CD4-positive, CD25-positive, alpha-beta regulatory T cell (primary cell): Measurements from ENCODE around the gene RAB22A. TPM values are rescaled to one million over a fixed set of nuclear protein-coding genes. Genes with fewer than 3 reads are reported as not detected.

Experiments
- ATAC-seq, 2 donors: fragments of 150-1000 bp; cut with Tn5 transposase; one replicate each; pipeline ENCODE4 v1.10.0; 2021; ENCODE audit warnings: low read depth in 2 of 2, moderate number of reproducible peaks in 2 of 2, moderate library complexity in 1 of 2
- DNase-seq, 3 donors: peaks; one replicate each; pipeline versions ENCODE4 v3.0.0 to v3.0.0-alpha.2; 2012 to 2022; ENCODE audit warnings: mixed read lengths in 1 of 3
- H3K27ac ChIP-seq: one replicate; pipeline ENCODE4 v1.7.0; 2013; ENCODE audit warnings: mild to moderate bottlenecking, low read length; ENCODE audit not compliant: insufficient read depth, poor library complexity, severe bottlenecking
- H3K27me3 ChIP-seq: one replicate; pipeline ENCODE4 v1.7.0; 2013; ENCODE audit warnings: low read length; ENCODE audit not compliant: control insufficient read depth, insufficient read depth
- H3K36me3 ChIP-seq: one replicate; pipeline ENCODE4 v1.7.0; 2013; ENCODE audit warnings: mild to moderate bottlenecking, low read length, moderate library complexity; ENCODE audit not compliant: control insufficient read depth, insufficient read depth
- H3K4me1 ChIP-seq: 2 replicates; pipeline ENCODE4 v1.7.0; 2013; ENCODE audit warnings: mild to moderate bottlenecking, low read length; ENCODE audit not compliant: insufficient read depth, control insufficient read depth, poor library complexity, severe bottlenecking
- H3K4me3 ChIP-seq: one replicate; pipeline ENCODE4 v1.7.0; 2013; ENCODE audit warnings: low read depth, mild to moderate bottlenecking, low read length, moderate library complexity
- H3K9me3 ChIP-seq, 2 experiments: 1 replicate in 1 of 2; 2 replicates in 1 of 2; pipeline ENCODE4 v1.7.0; 2013; ENCODE audit warnings: low read length in 2 of 2, mild to moderate bottlenecking in 1 of 2, moderate library complexity in 1 of 2; ENCODE audit not compliant: control insufficient read depth in 2 of 2
- H3K27ac Mint-ChIP-seq, 3 donors: one replicate each; pipeline ENCODE4 v1.8.0; 2020 to 2022; ENCODE audit warnings: mild to moderate bottlenecking in 3 of 3, mixed read lengths in 3 of 3, moderate library complexity in 2 of 3
- H3K27me3 Mint-ChIP-seq: one replicate; pipeline ENCODE4 v1.8.0; 2022; ENCODE audit warnings: mild to moderate bottlenecking, mixed read lengths
- H3K36me3 Mint-ChIP-seq: one replicate; pipeline ENCODE4 v1.8.0; 2020; ENCODE audit warnings: mixed read lengths
- H3K4me1 Mint-ChIP-seq, 4 donors: one replicate each; pipeline ENCODE4 v1.8.0; 2020 to 2022; ENCODE audit warnings: mixed read lengths in 4 of 4, mild to moderate bottlenecking in 1 of 4
- H3K4me3 Mint-ChIP-seq, 4 donors: one replicate each; pipeline ENCODE4 v1.8.0; 2020 to 2022; ENCODE audit warnings: mild to moderate bottlenecking in 4 of 4, mixed read lengths in 4 of 4, moderate library complexity in 3 of 4
- H3K9me3 Mint-ChIP-seq, 7 donors: one replicate each; pipeline ENCODE4 v1.8.0; 2020 to 2022; ENCODE audit warnings: mixed read lengths in 7 of 7, mild to moderate bottlenecking in 3 of 7, moderate library complexity in 2 of 7
- polyA plus RNA-seq, 4 donors: library from polyadenylated mRNA; unstranded; fragments of 300-500 nt; fragmentation: Illumina TruSeq; gene quantifications; one replicate each; pipeline ENCODE4 v1.2.3, GENCODE V29; 2021
- total RNA-seq: library from RNA; stranded (reverse); gene quantifications from one replicate; pipeline ENCODE4 v1.2.3, GENCODE V29; 2022

Gene RAB22A
- total and polyA plus RNA-seq, 5 donors from 2014 or later = 11.3 to 21.9 (median 13.2) TPM

DNA sequence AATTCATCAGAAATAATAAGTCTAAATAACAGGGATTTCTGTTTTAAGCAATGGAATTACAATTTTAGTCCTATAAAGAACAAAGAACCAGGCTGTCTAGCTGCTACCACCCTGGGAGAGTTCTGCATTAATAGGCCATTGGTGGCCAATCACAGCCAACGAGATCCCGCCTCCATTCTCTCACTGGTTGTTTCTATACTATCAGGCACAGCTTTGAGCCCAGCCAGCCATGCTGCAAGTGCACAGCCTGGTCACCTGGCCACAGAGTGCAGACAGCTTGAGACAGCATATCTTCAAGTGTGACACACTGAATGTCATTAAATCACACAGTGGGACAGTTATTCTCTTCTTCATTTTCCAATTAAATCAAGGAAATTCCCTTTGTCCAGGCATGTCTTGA lies 16.1 kb upstream of the RAB22A start:
- Histone ChIP-seq H3K9me3 (no peaks in the 10 kb centered on the region), H3K4me3 (no peak overlapping the region), H3K36me3 (no peaks in the 10 kb centered on the region), H3K27me3 (no peaks in the 10 kb centered on the region), H3K27ac (no peak overlapping the region), H3K4me1 (no peaks in the 10 kb centered on the region)
- Mint-ChIP-seq H3K27ac (peak overlapping the region in 1 of 3 donors; percentile 69), H3K27me3 (no peaks in the 10 kb centered on the region), H3K4me1 (peaks cover 8 to 44% (median 21%) of the 10 kb centered on the region in 4 donors), H3K4me3 (no peak overlapping the region), H3K36me3 (peaks cover 9% of the 10 kb centered on the region), H3K9me3 (peaks cover 0 to 2% (median 0%) of the 10 kb centered on the region in 7 donors)
- ATAC-seq (no peak), DNase-seq (no peak)

GRCh38 chr20:58294497-58295455 lies 14.7 kb upstream of the RAB22A start:
- no peaks in the 10 kb centered on the region for H3K4me1 ChIP-seq
- Mint-ChIP-seq H3K4me3 (no peak overlapping the region), H3K9me3 (peaks cover 0 to 2% (median 0%) of the 10 kb centered on the region in 7 donors), H3K36me3 (peaks cover 9% of the 10 kb centered on the region), H3K4me1 (peaks cover 8 to 50% (median 21%) of the 10 kb centered on the region in 4 donors), H3K27ac (peak overlapping the region in 2 of 3 donors; percentile 21 to 85), H3K27me3 (no peaks in the 10 kb centered on the region)
- no peaks in the 10 kb centered on the region for H3K9me3 ChIP-seq
- H3K27ac ChIP-seq = no peak overlapping the region
- ATAC-seq (no peak), DNase-seq (no peak)
- no peak overlapping the region for H3K4me3 ChIP-seq
- H3K27me3 ChIP-seq = no peaks in the 10 kb centered on the region
- no peaks in the 10 kb centered on the region for H3K36me3 ChIP-seq

DNA sequence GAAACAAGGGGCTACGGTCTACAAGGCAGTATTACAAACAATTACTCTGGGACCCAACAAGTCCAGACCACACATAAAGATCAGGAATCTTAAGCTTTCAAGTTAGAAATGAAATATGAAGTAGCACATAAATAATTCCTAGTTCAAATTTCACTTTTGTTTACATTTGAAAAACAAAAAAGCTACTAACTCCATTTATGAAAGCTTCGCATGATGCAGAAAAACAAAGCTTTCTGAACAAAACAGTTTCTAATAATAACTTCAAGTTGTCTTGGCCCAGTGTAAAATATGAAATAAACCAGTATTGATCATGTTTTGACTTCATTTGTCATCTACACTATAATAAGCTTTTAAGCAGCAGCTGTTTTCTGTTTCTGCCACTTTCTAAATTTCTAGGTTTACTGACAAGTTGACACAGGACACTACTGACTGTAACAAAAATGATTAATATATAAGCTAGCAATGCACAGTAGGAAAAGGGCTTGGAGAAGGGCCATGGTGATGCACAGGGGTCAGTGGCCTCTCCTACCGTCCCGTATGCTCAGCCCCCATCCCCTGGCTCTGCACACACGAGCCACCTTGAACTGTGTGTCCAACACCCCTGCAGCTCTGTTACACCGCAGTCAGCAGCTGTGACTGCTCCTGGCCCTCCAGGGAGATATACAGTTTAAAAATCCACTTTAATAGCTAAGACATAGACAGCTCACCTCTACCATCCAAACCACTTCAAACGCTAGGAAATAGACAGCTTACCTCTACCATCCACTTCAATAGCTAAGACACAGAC lies 13.3 kb upstream of the RAB22A start:
- Mint-ChIP-seq H3K4me1 (peaks cover 5 to 50% (median 21%) of the 10 kb centered on the region in 4 donors), H3K27ac (peak overlapping the region in 1 of 3 donors; percentile 49), H3K36me3 (peaks cover 13% of the 10 kb centered on the region)

GRCh38 chr20:58297394-58297793 lies 12.1 kb upstream of the RAB22A start:
- peaks cover 4% of the 10 kb centered on the region for H3K36me3 ChIP-seq
- Mint-ChIP-seq H3K9me3 (peaks cover 0 to 2% (median 0%) of the 10 kb centered on the region in 7 donors), H3K36me3 (peaks cover 9% of the 10 kb centered on the region), H3K4me1 (peaks cover 8 to 47% (median 23%) of the 10 kb centered on the region in 4 donors), H3K4me3 (no peak overlapping the region), H3K27me3 (no peaks in the 10 kb centered on the region), H3K27ac (no peak overlapping the region)
- H3K4me1 ChIP-seq = no peaks in the 10 kb centered on the region
- no peaks in the 10 kb centered on the region for H3K9me3 ChIP-seq
- no peak overlapping the region for H3K4me3 ChIP-seq
- no peak overlapping the region for H3K27ac ChIP-seq
- no peaks in the 10 kb centered on the region for H3K27me3 ChIP-seq
- no peak for DNase-seq
- ATAC-seq = no peak

More for the DNA sequence above, 13.3 kb upstream of the RAB22A start:
- Mint-ChIP-seq H3K4me3 (no peak overlapping the region), H3K9me3 (peaks cover 0 to 2% (median 0%) of the 10 kb centered on the region in 7 donors), H3K27me3 (no peaks in the 10 kb centered on the region)
- ATAC-seq = no peak
- no peaks in the 10 kb centered on the region for H3K9me3 ChIP-seq
- H3K36me3 ChIP-seq = no peaks in the 10 kb centered on the region
- no peaks in the 10 kb centered on the region for H3K4me1 ChIP-seq
- no peak overlapping the region for H3K4me3 ChIP-seq
- no peak for DNase-seq
- no peaks in the 10 kb centered on the region for H3K27me3 ChIP-seq
- no peak overlapping the region for H3K27ac ChIP-seq

- Mint-ChIP-seq H3K4me3 (no peak overlapping the region), H3K9me3 (peaks cover 0 to 2% (median 0%) of the 10 kb centered on the region in 7 donors)
Measured at GRCh38 chr20:58300321-58300720, 9.2 kb upstream of the RAB22A start.

GRCh38 chr20:58303547-58303946 lies 6.0 kb upstream of the RAB22A start:
- Histone ChIP-seq H3K27ac (no peak overlapping the region), H3K4me3 (no peak overlapping the region), H3K27me3 (no peaks in the 10 kb centered on the region), H3K4me1 (peaks cover 22% of the 10 kb centered on the region), H3K36me3 (peaks cover 4% of the 10 kb centered on the region), H3K9me3 (no peaks in the 10 kb centered on the region)
- H3K36me3 Mint-ChIP-seq = peaks cover 9% of the 10 kb centered on the region
- no peak for DNase-seq
- no peak overlapping the region for H3K4me3 Mint-ChIP-seq
- no peaks in the 10 kb centered on the region for H3K27me3 Mint-ChIP-seq
- peaks cover 23 to 65% (median 38%) of the 10 kb centered on the region in 4 donors for H3K4me1 Mint-ChIP-seq
- H3K9me3 Mint-ChIP-seq = no peaks in the 10 kb centered on the region
- H3K27ac Mint-ChIP-seq = peak overlapping the region in 1 of 3 donors; percentile 29
- ATAC-seq = no peak

More at GRCh38 chr20:58300321-58300720, 9.2 kb upstream of the RAB22A start:
- Histone ChIP-seq H3K4me1 (no peaks in the 10 kb centered on the region), H3K27me3 (no peaks in the 10 kb centered on the region), H3K9me3 (no peaks in the 10 kb centered on the region), H3K4me3 (no peak overlapping the region), H3K27ac (no peak overlapping the region), H3K36me3 (peaks cover 4% of the 10 kb centered on the region)
- Mint-ChIP-seq H3K27ac (peak overlapping the region in 1 of 3 donors; percentile 16), H3K4me1 (peaks cover 12 to 52% (median 31%) of the 10 kb centered on the region in 4 donors), H3K27me3 (no peaks in the 10 kb centered on the region), H3K36me3 (peaks cover 9% of the 10 kb centered on the region)
- DNase-seq = no peak
- no peak for ATAC-seq

DNA sequence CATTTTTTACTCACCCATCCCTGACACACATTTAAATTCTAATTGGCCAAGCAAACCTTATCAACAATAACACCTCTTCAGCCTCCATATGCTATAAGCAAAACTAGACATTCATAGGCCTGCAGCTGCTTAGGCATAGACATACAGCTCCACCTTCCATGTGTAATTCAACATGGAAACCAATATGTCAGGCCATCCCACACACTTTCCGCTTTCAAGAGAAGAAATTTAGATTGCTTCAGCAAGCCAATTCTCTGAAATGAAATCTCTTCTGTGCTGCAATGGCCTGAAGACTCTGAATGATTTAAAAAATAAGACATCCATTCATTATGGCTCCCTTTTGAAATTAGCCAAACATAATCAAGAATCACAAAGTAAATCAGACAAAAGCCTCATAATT lies 4.5 kb upstream of the RAB22A start:
- peak overlapping the region; percentile 6 for H3K27ac ChIP-seq
- H3K36me3 ChIP-seq = peaks cover 4% of the 10 kb centered on the region
- peaks cover 9% of the 10 kb centered on the region for H3K36me3 Mint-ChIP-seq
- H3K4me1 Mint-ChIP-seq = peaks cover 23 to 63% (median 35%) of the 10 kb centered on the region in 4 donors
- H3K4me3 Mint-ChIP-seq = no peak overlapping the region
- H3K9me3 Mint-ChIP-seq = no peaks in the 10 kb centered on the region
- DNase-seq (no peak), ATAC-seq (no peak)
- peaks cover 29% of the 10 kb centered on the region for H3K4me1 ChIP-seq
- H3K27me3 ChIP-seq = no peaks in the 10 kb centered on the region
- no peak overlapping the region for H3K4me3 ChIP-seq
- no peaks in the 10 kb centered on the region for H3K9me3 ChIP-seq
- H3K27me3 Mint-ChIP-seq = no peaks in the 10 kb centered on the region
- peak overlapping the region; percentile 74 to 99 (median 97) for H3K27ac Mint-ChIP-seq
